Measurements from ENCODE around the gene CUL1. TPM values are rescaled to one million over a fixed set of nuclear protein-coding genes. Genes with fewer than 3 reads are reported as not detected.

The CUL1 gene
- total RNA-seq, 1 experiment from 2014 or later: 72.3 TPM

DNA sequence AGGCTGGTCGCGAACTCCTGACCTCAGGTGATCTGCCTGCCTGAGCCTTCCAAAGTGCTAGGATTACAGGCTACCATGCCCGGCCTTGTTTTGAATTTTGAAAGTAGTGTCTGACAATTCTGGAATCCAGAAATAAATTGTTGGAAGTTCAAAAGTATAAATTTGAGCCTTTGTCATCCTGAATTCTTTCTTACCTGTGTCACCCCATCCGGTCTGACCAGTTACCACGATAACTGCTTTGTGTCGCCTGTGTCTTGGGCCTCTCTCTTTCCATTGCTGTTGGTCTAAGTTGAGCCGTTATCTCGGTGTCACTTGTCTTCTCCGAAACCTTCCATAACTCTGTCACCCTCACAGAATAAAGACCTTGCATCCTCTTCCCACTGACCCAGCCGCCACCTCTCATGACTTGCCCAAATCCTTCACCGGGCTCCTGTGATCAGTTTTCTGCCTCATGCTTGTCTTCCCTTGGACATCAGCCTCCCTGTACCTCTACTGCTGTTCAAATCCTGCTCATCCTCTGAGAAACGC is 18.6 kb downstream of the CUL1 start:
- Histone ChIP-seq H3K4me1 (ENCODE audit: insufficient read depth, low read length) (peaks cover 5% of the 10 kb centered on the region; the same call in 1 of the 2 replicates), H3K4me2 (ENCODE audit: insufficient read depth, insufficient read length, low read length) (no peak overlapping the region), H3K27me3 (ENCODE audit: insufficient read depth, low read length) (no peaks in the 10 kb centered on the region), H4K91ac (ENCODE audit: insufficient read length, low read depth, low read length) (no peak overlapping the region), H3T11ph (ENCODE audit: low read length) (no peak overlapping the region), H2BK15ac (ENCODE audit: low read depth, low read length) (no peak overlapping the region), H3K79me2 (ENCODE audit: insufficient read depth, low read length) (peaks cover 60% of the 10 kb centered on the region; the same call in 1 of the 2 replicates), H3K4ac (ENCODE audit: low read depth, low read length) (no peak overlapping the region), H3K23ac (ENCODE audit: insufficient read length, low read depth, low read length) (no peak overlapping the region), H2BK120ac (ENCODE audit: low read depth, low read length, poor library complexity, severe bottlenecking) (no peak overlapping the region), H2AFZ (ENCODE audit: low read length) (no peak overlapping the region), H4K8ac (replicated peaks; ENCODE audit: insufficient read length, low read depth, low read length) (no peak overlapping the region), H2BK5ac (ENCODE audit: insufficient read length, low read length) (no peak overlapping the region), H3K79me1 (ENCODE audit: insufficient read depth, low read depth, low read length, poor library complexity, severe bottlenecking) (peaks cover 5% of the 10 kb centered on the region), H3K14ac (ENCODE audit: insufficient read depth, low read length) (no peak overlapping the region), H3K27ac (ENCODE audit: insufficient read length, low read depth, low read length) (no peak overlapping the region), H3K18ac (ENCODE audit: insufficient read length, low read depth, low read length) (no peak overlapping the region), H4K20me1 (ENCODE audit: control insufficient read depth, insufficient read depth, insufficient read length) (no peaks in the 10 kb centered on the region), H2AK5ac (ENCODE audit: insufficient read length, low read length) (no peak overlapping the region), H2BK12ac (ENCODE audit: insufficient read length, low read depth, low read length) (no peak overlapping the region), H4K5ac (ENCODE audit: insufficient read length, low read depth, low read length) (no peak overlapping the region), H3K23me2 (ENCODE audit: insufficient read length, low read depth, low read length, poor library complexity, severe bottlenecking) (no peaks in the 10 kb centered on the region), H2BK20ac (ENCODE audit: low read depth, low read length, poor library complexity, severe bottlenecking) (no peak overlapping the region), H3K56ac (ENCODE audit: insufficient read length, low read depth, low read length) (no peak overlapping the region), H3K9ac (ENCODE audit: extremely low read depth, insufficient read length, low read length) (no peak overlapping the region), H3K9me3 (ENCODE audit: control insufficient read depth, low read depth, low read length) (no peaks in the 10 kb centered on the region)
- Mint-ChIP-seq H3K27me3 (ENCODE audit: low read depth) (no peaks in the 10 kb centered on the region), H3K4me1 (peaks cover 29 to 40% of the 10 kb centered on the region in 2 experiments), H3K27ac (peak overlapping the region in 1 of 3 experiments; percentile 11; a peak in 2 of 7 replicates), H3K9me3 (no peaks in the 10 kb centered on the region; a peak in 2 of 5 replicates), H3K36me3 (ENCODE audit: insufficient read depth in 1 of 3, low read depth in 3 of 3) (peaks cover 6 to 20% (median 16%) of the 10 kb centered on the region in 3 experiments), H3K4me3 (no peak overlapping the region)
- no peak for DNase-seq
- no CpG with 5 or more reads among the region's 12 CpGs for WGBS (ENCODE audit: extremely low coverage, insufficient read length, low lambda C conversion rate)
- TF ChIP-seq, protein P1, sequence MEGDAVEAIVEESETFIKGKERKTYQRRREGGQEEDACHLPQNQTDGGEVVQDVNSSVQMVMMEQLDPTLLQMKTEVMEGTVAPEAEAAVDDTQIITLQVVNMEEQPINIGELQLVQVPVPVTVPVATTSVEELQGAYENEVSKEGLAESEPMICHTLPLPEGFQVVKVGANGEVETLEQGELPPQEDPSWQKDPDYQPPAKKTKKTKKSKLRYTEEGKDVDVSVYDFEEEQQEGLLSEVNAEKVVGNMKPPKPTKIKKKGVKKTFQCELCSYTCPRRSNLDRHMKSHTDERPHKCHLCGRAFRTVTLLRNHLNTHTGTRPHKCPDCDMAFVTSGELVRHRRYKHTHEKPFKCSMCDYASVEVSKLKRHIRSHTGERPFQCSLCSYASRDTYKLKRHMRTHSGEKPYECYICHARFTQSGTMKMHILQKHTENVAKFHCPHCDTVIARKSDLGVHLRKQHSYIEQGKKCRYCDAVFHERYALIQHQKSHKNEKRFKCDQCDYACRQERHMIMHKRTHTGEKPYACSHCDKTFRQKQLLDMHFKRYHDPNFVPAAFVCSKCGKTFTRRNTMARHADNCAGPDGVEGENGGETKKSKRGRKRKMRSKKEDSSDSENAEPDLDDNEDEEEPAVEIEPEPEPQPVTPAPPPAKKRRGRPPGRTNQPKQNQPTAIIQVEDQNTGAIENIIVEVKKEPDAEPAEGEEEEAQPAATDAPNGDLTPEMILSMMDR (conservative IDR thresholded peaks at IDR 0.05): no peak
